Tibial nerve (tissue), 4 donors: ENCODE results near the gene A4GNT. TPM values are rescaled to one million over a fixed set of nuclear protein-coding genes. Genes with fewer than 3 reads are reported as not detected.

Source experiments
- DNase-seq, 2 donors: peaks; one replicate each; pipeline ENCODE4 v3.0.0-alpha.2; 2019; ENCODE audit warnings: low spot score in 2 of 2
- H3K27ac ChIP-seq, 4 donors: fragments of 200-600 bp; sonication (generic) in 3 of 4; one replicate each; pipeline ENCODE4 v1.5.1; 2017 to 2019; ENCODE audit warnings: mild to moderate bottlenecking in 1 of 4
- H3K27me3 ChIP-seq, 2 donors: fragments of 200-600 bp; sonication (generic) in 1 of 2; one replicate each; pipeline versions ENCODE4 v1.5.1 to v1.6.0; 2017 to 2019
- H3K36me3 ChIP-seq, 3 donors: fragments of 200-600 bp; sonication (generic); one replicate each; pipeline ENCODE4 v1.5.1; 2018 to 2019
- H3K4me1 ChIP-seq, 4 donors: fragments of 200-600 bp; sonication (generic) in 3 of 4; one replicate each; pipeline ENCODE4 v1.5.1; 2017 to 2019
- H3K4me3 ChIP-seq, 4 donors: fragments of 200-600 bp; sonication (generic) in 3 of 4; one replicate each; pipeline ENCODE4 v1.5.1; 2017 to 2019; ENCODE audit warnings: mild to moderate bottlenecking in 1 of 4, moderate library complexity in 1 of 4
- H3K9me3 ChIP-seq, 4 donors: fragments of 200-600 bp; sonication (generic) in 3 of 4; one replicate each; pipeline ENCODE4 v1.5.1; 2017 to 2019
- CTCF ChIP-seq, 5 experiments: fragments of 200-600 bp in 3 of 5; fragments of 450-650 bp in 2 of 5; sonication (generic) in 3 of 5; IDR thresholded peaks; one replicate each; pipeline ENCODE4 v1.5.1; 2016 to 2019; ENCODE audit warnings: antibody characterized with exemption in 5 of 5, mild to moderate bottlenecking in 3 of 5, moderate library complexity in 2 of 5
- EP300 ChIP-seq, 2 donors: sonication (generic); formaldehyde crosslinking; IDR thresholded peaks; one replicate each; pipeline ENCODE4 v1.6.1; 2017; ENCODE audit warnings: antibody characterized with exemption in 2 of 2, mild to moderate bottlenecking in 1 of 2
- POLR2A ChIP-seq, 2 donors: fragments of 450-650 bp; IDR thresholded peaks; one replicate each; pipeline ENCODE4 v1.6.1; 2017; ENCODE audit warnings: antibody characterized with exemption in 2 of 2, mild to moderate bottlenecking in 2 of 2, moderate library complexity in 2 of 2
- WGBS, 2 donors: methylation state at CpG; one replicate each; pipeline ENCODE4 v1.1.5; 2018; 5-methylcytosine and 5-hydroxymethylcytosine counted together
- total RNA-seq, 4 donors: library from RNA; depleted of rRNA; stranded (reverse); fragments of >200 nt; gene quantifications; one replicate each; pipeline ENCODE4 v1.1.0, GENCODE V29; 2016

Gene A4GNT
- total RNA-seq, 4 donors from 2014 or later = not detected

GRCh38 chr3:138084196-138084595 is 48.0 kb downstream of the A4GNT start:
- Histone ChIP-seq H3K4me1 (no peaks in the 10 kb centered on the region), H3K9me3 (no peaks in the 10 kb centered on the region), H3K27me3 (no peaks in the 10 kb centered on the region), H3K27ac (no peak overlapping the region), H3K4me3 (no peak overlapping the region), H3K36me3 (peaks cover 0 to 86% (median 2%) of the 10 kb centered on the region in 3 donors)
- TF ChIP-seq CTCF (IDR thresholded peaks at IDR 0.05) (no peak), EP300 (IDR thresholded peaks at IDR 0.05) (no peak), POLR2A (IDR thresholded peaks at IDR 0.05) (no peak)
- no peak for DNase-seq

GRCh38 chr3:138082992-138083386 is 49.2 kb downstream of the A4GNT start:
- Histone ChIP-seq H3K4me3 (no peak overlapping the region), H3K4me1 (no peaks in the 10 kb centered on the region), H3K27ac (no peak overlapping the region), H3K9me3 (no peaks in the 10 kb centered on the region), H3K36me3 (peaks cover 0 to 89% (median 2%) of the 10 kb centered on the region in 3 donors), H3K27me3 (no peaks in the 10 kb centered on the region)
- TF ChIP-seq EP300 (IDR thresholded peaks at IDR 0.05) = no peak
- no peak for TF ChIP-seq CTCF (IDR thresholded peaks at IDR 0.05)
- TF ChIP-seq POLR2A (IDR thresholded peaks at IDR 0.05) = no peak
- no peak for DNase-seq

GRCh38 chr3:138082085-138082991 is 49.9 kb downstream of the A4GNT start:
- no peak overlapping the region for H3K27ac ChIP-seq
- no peaks in the 10 kb centered on the region for H3K4me1 ChIP-seq
- peaks cover 0 to 89% (median 0%) of the 10 kb centered on the region in 3 donors for H3K36me3 ChIP-seq
- H3K4me3 ChIP-seq = no peak overlapping the region
- H3K9me3 ChIP-seq = no peaks in the 10 kb centered on the region
- DNase-seq = no peak
- WGBS, 2 donors = 51 to 53% methylated on average over 8 of the region's 8 CpGs
- TF ChIP-seq EP300 (IDR thresholded peaks at IDR 0.05) (no peak), CTCF (IDR thresholded peaks at IDR 0.05) (no peak), POLR2A (IDR thresholded peaks at IDR 0.05) (no peak)
- H3K27me3 ChIP-seq = no peaks in the 10 kb centered on the region

- H3K27me3 ChIP-seq = no peaks in the 10 kb centered on the region
- peaks cover 0 to 89% (median 0%) of the 10 kb centered on the region in 3 donors for H3K36me3 ChIP-seq
- H3K4me3 ChIP-seq = no peak overlapping the region
- no peak overlapping the region for H3K27ac ChIP-seq
- 64 to 72% methylated on average over 5 of the region's 5 CpGs for WGBS, 2 donors
- DNase-seq = no peak
- TF ChIP-seq POLR2A (IDR thresholded peaks at IDR 0.05) (no peak), EP300 (IDR thresholded peaks at IDR 0.05) (no peak), CTCF (IDR thresholded peaks at IDR 0.05) (no peak)
- no peaks in the 10 kb centered on the region for H3K9me3 ChIP-seq
- no peaks in the 10 kb centered on the region for H3K4me1 ChIP-seq
Measured at GRCh38 chr3:138081371-138082084, 50.7 kb downstream of the A4GNT start.

GRCh38 chr3:138079901-138080300 is 52.3 kb downstream of the A4GNT start:
- Histone ChIP-seq H3K27me3 (no peaks in the 10 kb centered on the region), H3K27ac (no peak overlapping the region), H3K36me3 (peaks cover 0 to 98% (median 0%) of the 10 kb centered on the region in 3 donors), H3K4me3 (no peak overlapping the region), H3K4me1 (no peaks in the 10 kb centered on the region), H3K9me3 (peaks cover 0 to 4% (median 0%) of the 10 kb centered on the region in 4 donors)
- no peak for TF ChIP-seq POLR2A (IDR thresholded peaks at IDR 0.05)
- no peak for TF ChIP-seq EP300 (IDR thresholded peaks at IDR 0.05)
- TF ChIP-seq CTCF (IDR thresholded peaks at IDR 0.05) = no peak
- no peak for DNase-seq
- WGBS, 2 donors = 74 to 77% methylated on average over 5 of the region's 5 CpGs
